GM21786 (cell line): Measurements from ENCODE around the gene CD58.

ENCODE experiments used
- ATAC-seq: cut with Tn5 transposase; IDR thresholded peaks from one replicate; pipeline ENCODE4 v1.9.1; 2021; ENCODE audit not compliant: unreplicated experiment

CD58 gene

GRCh38 chr1:116474921-116475849 lies 95.6 kb downstream of the CD58 start:
- no peak for ATAC-seq

- ATAC-seq: no peak
These were observed 98.3 kb downstream of the CD58 start for GRCh38 chr1:116472431-116472961.

GRCh38 chr1:116471241-116471640 lies 99.6 kb downstream of the CD58 start:
- ATAC-seq: no peak

- no peak for ATAC-seq
These were observed 100.2 kb downstream of the CD58 start for GRCh38 chr1:116470671-116471070.

- ATAC-seq: no peak
These were observed 103.8 kb downstream of the CD58 start for GRCh38 chr1:116466810-116467557.

GRCh38 chr1:116465845-116466685 lies 104.8 kb downstream of the CD58 start:
- ATAC-seq: no peak

- ATAC-seq: no peak
These were observed 105.4 kb downstream of the CD58 start for GRCh38 chr1:116465477-116465844.
